HepG2 (cell line): ENCODE measurements around the gene ACTL6A. TPM values are rescaled to one million over a fixed set of nuclear protein-coding genes. Genes with fewer than 3 reads are reported as not detected.

ENCODE experiments used
- CBX2 ChIP-seq, 2 experiments: fragments of 200-600 bp in 1 of 2; sonication (generic); formaldehyde crosslinking in 1 of 2; IDR thresholded peaks; 2 replicates each; pipeline versions ENCODE4 v1.7.0 to v1.8.1; 2018 to 2022; ENCODE audit warnings: low read depth in 2 of 2, low read length in 1 of 2, mild to moderate bottlenecking in 1 of 2, missing genetic modification reagents in 1 of 2
- ETV5 ChIP-seq: IDR thresholded peaks from 2 replicates; pipeline ENCODE4 v1.6.1; 2018; ENCODE audit warnings: missing biosample characterization, missing genetic modification reagents, inconsistent platforms, borderline replicate concordance
- FOXA3 ChIP-seq: IDR thresholded peaks from 2 replicates; pipeline ENCODE4 v1.6.1; 2016; ENCODE audit warnings: missing genetic modification reagents, missing compliant biosample characterization
- HMG20B ChIP-seq: conservative IDR thresholded peaks from 2 replicates; pipeline ENCODE4 v1.6.1; 2016; ENCODE audit warnings: missing genetic modification reagents, missing compliant biosample characterization
- NFE2L2 ChIP-seq: fragments of 150-350 bp; IDR thresholded peaks from 2 replicates; pipeline ENCODE4 v1.6.1; 2014; ENCODE audit warnings: low read length
- NFYB ChIP-seq: sonication (generic); formaldehyde crosslinking; IDR thresholded peaks from 2 replicates; pipeline ENCODE4 v1.4.0; 2020; ENCODE audit warnings: missing genetic modification reagents
- POLR2AphosphoS2 ChIP-seq: IDR thresholded peaks from 2 replicates; pipeline ENCODE4 v1.6.1; 2011; ENCODE audit warnings: low read depth, low read length, improper control_type of control experiment
- SCMH1 ChIP-seq: sonication (generic); formaldehyde crosslinking; IDR thresholded peaks from 2 replicates; pipeline ENCODE4 v1.9.0; 2021; ENCODE audit warnings: missing genetic modification reagents, mild to moderate bottlenecking, borderline replicate concordance
- SP140L ChIP-seq: sonication (generic); formaldehyde crosslinking; IDR thresholded peaks from 2 replicates; pipeline ENCODE4 v1.4.0; 2020; ENCODE audit warnings: missing genetic modification reagents, borderline replicate concordance
- ZNF136 ChIP-seq: sonication (generic); formaldehyde crosslinking; IDR thresholded peaks from 2 replicates; pipeline ENCODE4 v1.8.1; 2022; ENCODE audit warnings: low read depth, mild to moderate bottlenecking, moderate library complexity, missing genetic modification reagents
- ZNF235 ChIP-seq: sonication (generic); formaldehyde crosslinking; IDR thresholded peaks from 2 replicates; pipeline ENCODE4 v1.8.1; 2023; ENCODE audit warnings: mild to moderate bottlenecking, missing genetic modification reagents, borderline replicate concordance
- ZNF280B ChIP-seq: sonication (generic); formaldehyde crosslinking; IDR thresholded peaks from 2 replicates; pipeline ENCODE4 v1.5.0; 2020; ENCODE audit warnings: missing genetic modification reagents, mild to moderate bottlenecking, borderline replicate concordance
- ZNF33B ChIP-seq: sonication (generic); formaldehyde crosslinking; IDR thresholded peaks from 2 replicates; pipeline ENCODE4 v1.5.1; 2020; ENCODE audit warnings: mild to moderate bottlenecking, missing genetic modification reagents
- ZNF383 ChIP-seq: sonication (generic); formaldehyde crosslinking; IDR thresholded peaks from 2 replicates; pipeline ENCODE4 v1.4.0; 2020; ENCODE audit warnings: missing genetic modification reagents, mild to moderate bottlenecking, borderline replicate concordance
- ZNF556 ChIP-seq: sonication (generic); formaldehyde crosslinking; IDR thresholded peaks from 2 replicates; pipeline ENCODE4 v1.4.0; 2020; ENCODE audit warnings: mild to moderate bottlenecking, missing genetic modification reagents, borderline replicate concordance
- ZNF687 ChIP-seq: sonication (generic); formaldehyde crosslinking; IDR thresholded peaks from 2 replicates; pipeline ENCODE4 v1.5.1; 2020; ENCODE audit warnings: mild to moderate bottlenecking, missing genetic modification reagents, moderate library complexity
- polyA plus RNA-seq, 8 experiments: library from polyadenylated mRNA; depleted of rRNA in 3 of 8; stranded (reverse) in 7 of 8; unstranded in 1 of 8; fragments of >200 nt; fragmentation: Illumina TruSeq in 4 of 8; extraction: Trizol in 4 of 8; gene quantifications; 2 replicates each; pipeline versions ENCODE4 v1.2.1 to v1.2.3, GENCODE V29; 2011 to 2016; ENCODE audit warnings: low read depth in 4 of 8, missing spikeins in 1 of 8, mixed read lengths in 1 of 8; ENCODE audit not compliant: insufficient read depth in 1 of 8
- total RNA-seq, 5 experiments: library from RNA; depleted of rRNA; stranded (reverse); fragments of >200 nt; fragmentation: Illumina TruSeq; extraction: Trizol; gene quantifications; 2 replicates each; pipeline ENCODE4 v1.2.3, GENCODE V29; 2016; ENCODE audit warnings: low read depth in 1 of 5
- TF ChIP-seq, protein P1 (sequence below): sonication (generic); formaldehyde crosslinking; IDR thresholded peaks from 2 replicates; pipeline ENCODE4 v1.5.1; 2020; ENCODE audit warnings: missing genetic modification reagents, mild to moderate bottlenecking, borderline replicate concordance
- TF ChIP-seq, protein P2 (sequence below): sonication (generic); formaldehyde crosslinking; IDR thresholded peaks from 2 replicates; pipeline ENCODE4 v1.5.0; 2020; ENCODE audit warnings: missing genetic modification reagents
- TF ChIP-seq, protein P3 (sequence below): sonication (generic); formaldehyde crosslinking; IDR thresholded peaks from 2 replicates; pipeline ENCODE4 v1.5.1; 2020; ENCODE audit warnings: missing genetic modification reagents, mild to moderate bottlenecking, borderline replicate concordance

The ACTL6A gene
- total and polyA plus RNA-seq, 2 of the 13 experiments (the other 11 are each of a cell fraction or from before 2014, with no cell fraction given), result 58.1 to 84.1 TPM

GRCh38 chr3:179604321-179605078 is 41.8 kb downstream of the ACTL6A start, which contains the start of the genes MRPL47 and NDUFB5 (continued):
- TF ChIP-seq ZNF280B (0 out of 2 replicates have a peak, but pooled peaks have one; percentile 51), ZNF556 (CRISPR knock-in tag) (peak; percentile 55; the same call in 1 of the 2 replicates), CBX2 (IDR thresholded peaks at IDR 0.05; ENCODE audit: low read depth, low read length) (no peak), CBX2 (CRISPR knock-in tag; IDR thresholded peaks at IDR 0.05; ENCODE audit: low read depth) (no peak), ZNF687 (peak; percentile 79), HMG20B (CRISPR knock-in tag) (no peak), POLR2AphosphoS2 (no peak), ZNF235 (no peak), ZNF33B (CRISPR knock-in tag) (no peak), NFE2L2 (no peak), NFYB (CRISPR knock-in tag) (peak; percentile 89), ZNF136 (no peak), FOXA3 (peak; percentile 53), ETV5 (CRISPR knock-in tag) (peak; percentile 75; the same call in 1 of the 2 replicates), SP140L (CRISPR knock-in tag) (no peak), ZNF383 (CRISPR knock-in tag) (no peak), SCMH1 (CRISPR knock-in tag) (no peak)
- TF ChIP-seq, protein P1, sequence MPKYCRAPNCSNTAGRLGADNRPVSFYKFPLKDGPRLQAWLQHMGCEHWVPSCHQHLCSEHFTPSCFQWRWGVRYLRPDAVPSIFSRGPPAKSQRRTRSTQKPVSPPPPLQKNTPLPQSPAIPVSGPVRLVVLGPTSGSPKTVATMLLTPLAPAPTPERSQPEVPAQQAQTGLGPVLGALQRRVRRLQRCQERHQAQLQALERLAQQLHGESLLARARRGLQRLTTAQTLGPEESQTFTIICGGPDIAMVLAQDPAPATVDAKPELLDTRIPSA, result no peak
- TF ChIP-seq, protein P2, sequence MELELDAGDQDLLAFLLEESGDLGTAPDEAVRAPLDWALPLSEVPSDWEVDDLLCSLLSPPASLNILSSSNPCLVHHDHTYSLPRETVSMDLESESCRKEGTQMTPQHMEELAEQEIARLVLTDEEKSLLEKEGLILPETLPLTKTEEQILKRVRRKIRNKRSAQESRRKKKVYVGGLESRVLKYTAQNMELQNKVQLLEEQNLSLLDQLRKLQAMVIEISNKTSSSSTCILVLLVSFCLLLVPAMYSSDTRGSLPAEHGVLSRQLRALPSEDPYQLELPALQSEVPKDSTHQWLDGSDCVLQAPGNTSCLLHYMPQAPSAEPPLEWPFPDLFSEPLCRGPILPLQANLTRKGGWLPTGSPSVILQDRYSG (CRISPR knock-in tag), result no peak
- TF ChIP-seq, protein P3, sequence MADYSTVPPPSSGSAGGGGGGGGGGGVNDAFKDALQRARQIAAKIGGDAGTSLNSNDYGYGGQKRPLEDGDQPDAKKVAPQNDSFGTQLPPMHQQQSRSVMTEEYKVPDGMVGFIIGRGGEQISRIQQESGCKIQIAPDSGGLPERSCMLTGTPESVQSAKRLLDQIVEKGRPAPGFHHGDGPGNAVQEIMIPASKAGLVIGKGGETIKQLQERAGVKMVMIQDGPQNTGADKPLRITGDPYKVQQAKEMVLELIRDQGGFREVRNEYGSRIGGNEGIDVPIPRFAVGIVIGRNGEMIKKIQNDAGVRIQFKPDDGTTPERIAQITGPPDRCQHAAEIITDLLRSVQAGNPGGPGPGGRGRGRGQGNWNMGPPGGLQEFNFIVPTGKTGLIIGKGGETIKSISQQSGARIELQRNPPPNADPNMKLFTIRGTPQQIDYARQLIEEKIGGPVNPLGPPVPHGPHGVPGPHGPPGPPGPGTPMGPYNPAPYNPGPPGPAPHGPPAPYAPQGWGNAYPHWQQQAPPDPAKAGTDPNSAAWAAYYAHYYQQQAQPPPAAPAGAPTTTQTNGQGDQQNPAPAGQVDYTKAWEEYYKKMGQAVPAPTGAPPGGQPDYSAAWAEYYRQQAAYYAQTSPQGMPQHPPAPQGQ (CRISPR knock-in tag), result no peak
